Measurements from ENCODE around the gene CCNI. TPM values are rescaled to one million over a fixed set of nuclear protein-coding genes. Genes with fewer than 3 reads are reported as not detected.

The CCNI gene
- polyA plus RNA-seq, 1 of the 3 experiments (the other 2 are of a cell fraction): 56.8 TPM

GRCh38 chr4:77020017-77020416, 55.8 kb downstream of the CCNI start:
- peaks cover 9 to 20% of the 10 kb centered on the region in 2 experiments; a peak in 3 of 4 replicates for H3K4me1 ChIP-seq (ENCODE audit: control insufficient read depth in 1 of 2, insufficient read depth in 2 of 2, low read depth in 1 of 2, low read length in 1 of 2)
- no peak overlapping the region for H3K9ac ChIP-seq
- no peaks in the 10 kb centered on the region for H3K79me2 ChIP-seq (ENCODE audit: insufficient read depth)
- 0 out of 4 replicates have a peak overlapping the region, but pooled peaks of 1 of the 2 experiments have one; percentile 73 for H3K27ac ChIP-seq (ENCODE audit: low read depth in 2 of 2, low read length in 1 of 2)
- DNase-seq: no peak
- no peak overlapping the region for H3K4me2 ChIP-seq
- WGBS (ENCODE audit: low lambda C conversion rate): 96% methylated on average over 3 of the region's 3 CpGs
- H3K36me3 ChIP-seq (replicated peaks in 1 of 2; ENCODE audit: control insufficient read depth in 1 of 2, insufficient read depth in 2 of 2, low read length in 1 of 2): peaks cover 72 to 82% of the 10 kb centered on the region in 2 experiments
- H3K4me3 ChIP-seq (ENCODE audit: low read depth in 2 of 2, low read length in 1 of 2): no peak overlapping the region
- peaks cover 29% of the 10 kb centered on the region for H3F3A ChIP-seq (replicated peaks; ENCODE audit: insufficient read depth)
- POLR2A ChIA-PET: no interaction called here
- H3K9me2 ChIP-seq: no peaks in the 10 kb centered on the region
- TF ChIP-seq USF2 (IDR thresholded peaks at IDR 0.05; ENCODE audit: borderline replicate concordance, low read depth, low read length) (no peak), CHD2 (IDR thresholded peaks at IDR 0.05; ENCODE audit: low read length, partially characterized antibody) (no peak), REST (IDR thresholded peaks at IDR 0.05; ENCODE audit: low read depth, low read length) (no peak), YY1 (IDR thresholded peaks at IDR 0.05; ENCODE audit: low read depth) (no peak)
- no peak overlapping the region for H2AFZ ChIP-seq (ENCODE audit: low read depth)
- H3K27me3 ChIP-seq (ENCODE audit: insufficient read depth): no peaks in the 10 kb centered on the region
- no peaks in the 10 kb centered on the region for H3K9me3 ChIP-seq
- CTCF ChIA-PET: interaction anchor here (1.4 to 2.2 kb wide), 2 partner anchors 8 to 25 kb away, joined by 3 to 10 read pairs; no protein-coding TSS in a partner anchor
- H4K20me1 ChIP-seq (ENCODE audit: insufficient read depth): no peaks in the 10 kb centered on the region

- Histone ChIP-seq H3K4me1 (ENCODE audit: control insufficient read depth in 1 of 2, insufficient read depth in 2 of 2, low read depth in 1 of 2, low read length in 1 of 2) (peaks cover 4 to 6% of the 10 kb centered on the region in 2 experiments; a peak in 3 of 4 replicates), H3F3A (replicated peaks; ENCODE audit: insufficient read depth) (peaks cover 16% of the 10 kb centered on the region), H3K79me2 (ENCODE audit: insufficient read depth) (peaks cover 14% of the 10 kb centered on the region; the same call in 1 of the 2 replicates), H3K4me3 (ENCODE audit: low read depth in 2 of 2, low read length in 1 of 2) (no peak overlapping the region), H3K27me3 (ENCODE audit: insufficient read depth) (no peaks in the 10 kb centered on the region), H4K20me1 (ENCODE audit: insufficient read depth) (no peaks in the 10 kb centered on the region), H3K4me2 (no peak overlapping the region), H3K9ac (no peak overlapping the region), H2AFZ (ENCODE audit: low read depth) (no peak overlapping the region), H3K27ac (ENCODE audit: low read depth in 2 of 2, low read length in 1 of 2) (peak overlapping the region in 1 of 2 experiments; percentile 2; a peak in 2 of 4 replicates), H3K9me2 (no peaks in the 10 kb centered on the region), H3K36me3 (replicated peaks in 1 of 2; ENCODE audit: control insufficient read depth in 1 of 2, insufficient read depth in 2 of 2, low read length in 1 of 2) (peaks cover 63 to 80% of the 10 kb centered on the region in 2 experiments), H3K9me3 (no peaks in the 10 kb centered on the region)
- 65% methylated on average over 1 of the region's 1 CpG for WGBS (ENCODE audit: low lambda C conversion rate)
- ChIA-PET CTCF (interaction anchor here (1.0 to 1.1 kb wide), 2 partner anchors 15 to 28 kb away, joined by 3 read pairs; no protein-coding TSS in a partner anchor), POLR2A (no interaction called here)
- DNase-seq: no peak
- TF ChIP-seq FOXM1 (IDR thresholded peaks at IDR 0.05; ENCODE audit: low read depth) (no peak), TEAD4 (IDR thresholded peaks at IDR 0.05; ENCODE audit: borderline replicate concordance, insufficient read depth) (no peak), MXI1 (IDR thresholded peaks at IDR 0.05; ENCODE audit: low read depth, low read length) (no peak), TCF12 (IDR thresholded peaks at IDR 0.05) (no peak), RAD21 (IDR thresholded peaks at IDR 0.05; ENCODE audit: low read length) (no peak), FOXJ3 (CRISPR knock-in tag; IDR thresholded peaks at IDR 0.05) (no peak), TAF1 (IDR thresholded peaks at IDR 0.05; ENCODE audit: borderline replicate concordance, low read depth, low read length) (no peak), JUND (IDR thresholded peaks at IDR 0.05) (no peak), IRF3 (IDR thresholded peaks at IDR 0.05; ENCODE audit: low read depth, low read length) (no peak), USF2 (IDR thresholded peaks at IDR 0.05; ENCODE audit: borderline replicate concordance, low read depth, low read length) (no peak), PBX3 (IDR thresholded peaks at IDR 0.05) (no peak), EP300 (IDR thresholded peaks at IDR 0.05; ENCODE audit: borderline replicate concordance in 1 of 2, low read depth in 1 of 2, low read length in 1 of 2) (no peak), SMC3 (IDR thresholded peaks at IDR 0.05; ENCODE audit: low read depth, low read length) (no peak), POLR2AphosphoS5 (IDR thresholded peaks at IDR 0.05; ENCODE audit: low read depth, low read length) (no peak)
Measured at GRCh38 chr4:77015390-77015789, 60.4 kb downstream of the CCNI start.

Data from SK-N-SH (cell line).